Rectal smooth muscle tissue (tissue), 1 donor: Measurements from ENCODE around the gene OLFML2A.
"Not testable (repeated sequence)": the region's sequence is repeated elsewhere in the genome, so short reads cannot be mapped to it uniquely, and the experiment has no call there.

ENCODE experiments used
- H3K27ac ChIP-seq: one replicate; pipeline ENCODE4 v1.7.0; 2013; ENCODE audit warnings: low read depth, low read length, inconsistent platforms
- H3K27me3 ChIP-seq: one replicate; pipeline ENCODE4 v1.7.0; 2013; ENCODE audit warnings: low read length; ENCODE audit not compliant: control insufficient read depth, insufficient read depth
- H3K36me3 ChIP-seq: one replicate; pipeline ENCODE4 v1.7.0; 2013; ENCODE audit warnings: low read length; ENCODE audit not compliant: control insufficient read depth, insufficient read depth
- H3K4me1 ChIP-seq: one replicate; pipeline ENCODE4 v1.7.0; 2013; ENCODE audit warnings: low read length; ENCODE audit not compliant: control insufficient read depth, insufficient read depth
- H3K4me3 ChIP-seq: one replicate; pipeline ENCODE4 v1.7.0; 2013; ENCODE audit warnings: low read length
- H3K9ac ChIP-seq: one replicate; pipeline ENCODE4 v1.7.0; 2013; ENCODE audit warnings: low read length

OLFML2A gene

DNA sequence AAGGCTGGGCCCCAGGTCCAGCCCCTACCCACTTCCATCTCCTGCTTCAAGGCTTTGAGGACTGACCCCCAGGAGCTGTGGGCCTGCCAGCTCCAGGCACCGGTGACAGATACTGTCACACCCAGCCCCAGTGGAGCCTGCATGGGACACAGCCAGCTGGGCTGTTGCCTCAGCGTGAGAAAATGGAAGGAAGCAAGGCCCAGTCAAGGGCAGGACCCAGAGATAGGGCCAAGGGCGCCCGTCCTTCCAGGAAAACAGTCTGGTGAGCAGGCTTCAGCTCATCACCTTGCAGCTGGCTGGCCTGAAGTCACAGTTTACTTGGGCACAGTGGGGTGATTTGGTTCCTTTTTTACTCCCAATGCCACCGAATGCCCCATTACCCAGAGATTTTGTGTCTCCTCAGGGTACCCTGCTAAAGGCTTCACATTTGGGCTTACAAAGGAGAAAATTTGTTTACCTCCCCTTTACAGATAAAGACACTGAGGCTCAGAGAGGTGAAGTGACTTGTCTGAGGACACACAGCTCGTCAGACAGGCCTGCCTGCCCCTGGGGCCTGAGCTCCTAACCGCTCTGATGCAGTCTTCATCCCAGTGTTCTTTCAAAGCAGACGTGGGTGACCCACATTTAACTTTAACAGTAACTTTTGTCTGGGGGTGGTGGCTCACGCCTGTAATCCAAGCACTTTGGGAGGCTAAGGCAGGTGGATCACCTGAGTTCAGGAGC is 54.9 kb downstream of the OLFML2A start:
- no peak overlapping the region for H3K27ac ChIP-seq

DNA sequence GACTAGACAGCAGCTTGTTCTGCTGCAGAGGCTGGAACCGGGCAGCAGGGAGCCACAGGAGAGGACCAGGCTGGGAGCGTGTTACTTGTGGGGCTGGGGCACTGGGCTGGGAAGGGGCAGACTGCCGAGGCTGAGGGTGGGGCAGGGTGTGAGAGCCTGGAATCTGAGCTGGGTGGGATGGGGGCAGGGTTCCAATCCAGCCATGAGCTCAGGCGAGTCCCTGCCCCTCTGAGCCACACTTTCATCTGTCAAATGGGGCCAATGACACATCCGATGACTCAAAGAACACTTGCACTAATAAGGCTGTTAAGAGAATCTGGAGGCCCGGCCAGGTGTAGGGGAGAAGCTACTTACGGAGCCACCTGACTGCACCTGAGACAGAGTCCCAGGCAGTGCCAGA is 57.7 kb downstream of the OLFML2A start:
- Histone ChIP-seq H3K4me1 (peaks cover 21% of the 10 kb centered on the region), H3K9ac (no peak overlapping the region), H3K27me3 (no peaks in the 10 kb centered on the region), H3K27ac (peak overlapping the region; percentile 70), H3K36me3 (no peaks in the 10 kb centered on the region), H3K4me3 (no peak overlapping the region)

More for the DNA sequence above, 54.9 kb downstream of the OLFML2A start:
- Histone ChIP-seq H3K36me3 (no peaks in the 10 kb centered on the region), H3K4me3 (no peak overlapping the region), H3K9ac (no peak overlapping the region), H3K4me1 (peaks cover 21% of the 10 kb centered on the region), H3K27me3 (no peaks in the 10 kb centered on the region)

DNA sequence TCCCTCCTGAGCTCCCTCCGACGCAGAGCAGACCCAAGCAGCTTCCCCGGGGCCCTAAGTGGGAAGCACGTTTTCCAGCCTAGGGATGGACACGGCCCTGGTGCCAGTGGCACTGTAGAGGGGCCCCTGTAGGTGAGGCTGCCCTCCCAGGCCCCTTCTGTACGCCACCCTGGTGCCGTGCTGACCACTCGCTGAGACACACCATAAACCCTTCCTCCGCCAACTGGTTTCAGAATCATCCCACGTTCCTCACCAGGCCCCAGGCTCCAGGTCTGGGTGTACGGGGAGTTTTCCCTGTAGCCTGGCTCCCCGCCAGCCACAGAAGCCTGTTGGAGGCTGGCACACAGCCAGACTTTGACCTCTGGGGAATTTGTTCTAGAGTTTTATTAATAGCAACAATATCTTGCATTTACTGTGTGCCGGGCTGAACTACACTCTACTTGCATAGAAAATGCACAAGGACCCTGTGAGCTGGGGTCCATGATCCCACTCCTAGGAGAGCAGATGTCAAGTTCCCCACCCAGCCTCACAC is 58.2 kb downstream of the OLFML2A start:
- H3K4me1 ChIP-seq = peaks cover 21% of the 10 kb centered on the region
- peak overlapping the region; percentile 70 for H3K27ac ChIP-seq
- H3K36me3 ChIP-seq = no peaks in the 10 kb centered on the region
- no peak overlapping the region for H3K9ac ChIP-seq
- no peaks in the 10 kb centered on the region for H3K27me3 ChIP-seq
- H3K4me3 ChIP-seq = peak overlapping the region; percentile 35

DNA sequence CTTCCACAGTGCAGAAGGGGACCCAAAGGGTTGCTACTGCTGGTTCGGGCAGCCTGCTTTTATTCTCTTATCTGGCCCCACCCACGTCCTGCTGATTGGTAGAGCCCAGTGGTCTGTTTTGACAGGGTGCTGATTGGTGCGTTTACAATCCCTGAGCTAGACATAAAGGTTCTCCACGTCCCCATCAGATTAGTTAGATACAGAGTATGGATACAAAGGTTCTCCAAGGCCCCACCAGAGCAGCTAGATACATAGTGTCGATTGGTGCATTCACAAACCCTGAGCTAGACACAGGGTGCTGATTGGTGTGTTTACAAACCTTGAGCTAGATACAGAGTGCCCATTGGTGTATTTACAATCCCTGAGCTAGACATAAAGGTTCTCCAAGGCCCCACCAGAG is 61.2 kb downstream of the OLFML2A start:
- peaks cover 13% of the 10 kb centered on the region for H3K4me1 ChIP-seq

DNA sequence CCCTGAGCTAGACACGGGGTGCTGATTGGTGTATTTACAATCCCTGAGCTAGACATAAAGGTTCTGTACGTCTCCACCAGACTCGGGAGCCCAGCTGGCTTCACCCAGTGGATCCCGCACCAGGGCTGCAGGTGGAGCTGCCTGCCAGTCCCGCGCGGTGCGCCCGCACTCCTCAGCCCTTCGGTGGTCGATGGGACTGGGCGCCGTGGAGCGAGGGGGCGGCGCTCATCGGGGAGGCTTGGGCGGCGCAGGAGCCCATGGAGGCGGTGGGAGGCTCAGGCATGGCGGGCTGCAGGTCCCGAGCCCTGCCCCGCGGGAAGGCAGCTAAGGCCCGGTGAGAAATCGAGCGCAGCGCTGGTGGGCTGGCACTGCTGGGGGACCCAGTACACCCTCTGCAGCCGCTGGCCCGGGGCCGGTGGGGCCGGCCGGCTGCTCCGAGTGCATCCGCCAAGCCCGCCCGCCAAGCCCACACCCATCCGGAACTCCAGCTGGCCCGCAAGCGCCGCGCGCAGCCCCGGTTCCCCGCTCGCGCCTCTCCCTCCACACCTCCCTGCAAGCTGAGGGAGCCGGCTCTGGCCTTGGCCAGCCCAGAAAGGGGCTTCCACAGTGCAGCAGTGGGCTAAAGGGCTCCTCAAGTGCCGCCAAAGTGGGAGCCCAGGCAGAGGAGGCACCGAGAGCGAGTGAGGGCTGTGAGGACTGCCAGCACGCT is 61.8 kb downstream of the OLFML2A start:
- peaks cover 13% of the 10 kb centered on the region for H3K4me1 ChIP-seq
- H3K27ac ChIP-seq, H3K36me3 ChIP-seq, H3K4me3 ChIP-seq, H3K27me3 ChIP-seq, H3K9ac ChIP-seq: not testable (repeated sequence)

More for the DNA sequence above, 61.2 kb downstream of the OLFML2A start:
- not testable (repeated sequence) for H3K27ac ChIP-seq, H3K9ac ChIP-seq, H3K4me3 ChIP-seq, H3K27me3 ChIP-seq, H3K36me3 ChIP-seq

DNA sequence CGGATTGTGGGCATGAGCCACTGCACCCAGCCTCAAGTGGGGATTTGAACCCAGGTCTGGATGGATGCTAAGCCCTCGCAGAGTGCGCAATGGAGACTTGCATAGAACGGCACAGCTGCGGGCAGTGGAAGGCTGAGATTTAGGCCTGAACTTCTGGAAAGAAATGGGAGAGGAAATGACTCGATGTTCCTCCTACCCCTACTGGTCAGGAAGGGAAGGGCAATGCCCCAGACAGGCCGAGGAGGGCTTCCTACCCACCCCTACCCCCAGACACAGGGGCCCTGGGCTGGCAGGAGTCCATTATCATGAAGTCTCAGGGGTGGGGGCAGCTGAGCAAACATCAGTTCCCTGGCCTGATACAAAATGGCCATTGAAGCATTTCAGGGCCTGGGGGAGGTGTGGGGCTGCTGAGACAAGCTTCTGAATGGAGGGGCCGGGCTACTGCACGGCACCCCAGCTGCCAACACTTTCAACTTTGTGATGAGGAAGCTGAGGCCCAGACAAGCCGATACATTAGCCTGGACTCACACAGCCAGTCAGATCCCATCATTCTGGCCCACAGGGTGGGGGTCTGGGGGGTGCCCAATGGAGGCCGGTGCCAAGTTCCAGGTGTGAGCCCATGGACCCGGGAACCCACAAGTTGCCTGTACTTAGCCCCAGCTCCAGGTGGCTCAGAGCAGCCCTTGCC is 62.8 kb downstream of the OLFML2A start:
- no peak overlapping the region for H3K4me3 ChIP-seq
- H3K4me1 ChIP-seq = peaks cover 11% of the 10 kb centered on the region
- H3K27ac ChIP-seq = no peak overlapping the region
- no peaks in the 10 kb centered on the region for H3K27me3 ChIP-seq
- no peak overlapping the region for H3K9ac ChIP-seq
- H3K36me3 ChIP-seq = no peaks in the 10 kb centered on the region

DNA sequence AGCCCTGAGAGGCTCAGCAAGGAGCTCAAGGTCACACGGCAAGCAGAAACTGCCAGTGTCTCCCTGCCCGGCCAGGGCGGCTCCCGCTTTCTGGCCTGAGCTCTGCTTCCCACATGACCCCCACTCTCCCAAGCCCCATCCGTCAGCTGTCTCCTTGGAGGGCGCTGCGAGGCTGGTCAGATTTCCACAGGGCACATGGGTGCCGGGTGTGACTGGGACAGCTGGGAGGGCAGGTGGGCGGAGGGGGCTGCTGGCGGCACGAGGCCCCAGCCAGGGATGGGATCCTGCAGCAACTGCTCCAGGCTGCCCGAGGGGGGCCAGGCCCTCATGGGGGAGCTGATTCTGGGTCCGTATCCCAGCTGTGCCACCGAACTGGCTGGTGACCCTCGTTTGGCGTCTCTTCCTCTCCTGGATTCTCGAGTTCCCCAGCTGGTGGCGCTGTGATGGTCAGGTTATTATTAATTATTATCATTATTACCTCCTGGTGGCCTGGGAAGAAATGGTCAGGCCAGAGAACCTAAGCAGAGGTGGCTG is 63.4 kb downstream of the OLFML2A start:
- Histone ChIP-seq H3K4me3 (no peak overlapping the region), H3K27me3 (no peaks in the 10 kb centered on the region), H3K4me1 (peaks cover 5% of the 10 kb centered on the region), H3K9ac (no peak overlapping the region), H3K27ac (no peak overlapping the region), H3K36me3 (no peaks in the 10 kb centered on the region)

DNA sequence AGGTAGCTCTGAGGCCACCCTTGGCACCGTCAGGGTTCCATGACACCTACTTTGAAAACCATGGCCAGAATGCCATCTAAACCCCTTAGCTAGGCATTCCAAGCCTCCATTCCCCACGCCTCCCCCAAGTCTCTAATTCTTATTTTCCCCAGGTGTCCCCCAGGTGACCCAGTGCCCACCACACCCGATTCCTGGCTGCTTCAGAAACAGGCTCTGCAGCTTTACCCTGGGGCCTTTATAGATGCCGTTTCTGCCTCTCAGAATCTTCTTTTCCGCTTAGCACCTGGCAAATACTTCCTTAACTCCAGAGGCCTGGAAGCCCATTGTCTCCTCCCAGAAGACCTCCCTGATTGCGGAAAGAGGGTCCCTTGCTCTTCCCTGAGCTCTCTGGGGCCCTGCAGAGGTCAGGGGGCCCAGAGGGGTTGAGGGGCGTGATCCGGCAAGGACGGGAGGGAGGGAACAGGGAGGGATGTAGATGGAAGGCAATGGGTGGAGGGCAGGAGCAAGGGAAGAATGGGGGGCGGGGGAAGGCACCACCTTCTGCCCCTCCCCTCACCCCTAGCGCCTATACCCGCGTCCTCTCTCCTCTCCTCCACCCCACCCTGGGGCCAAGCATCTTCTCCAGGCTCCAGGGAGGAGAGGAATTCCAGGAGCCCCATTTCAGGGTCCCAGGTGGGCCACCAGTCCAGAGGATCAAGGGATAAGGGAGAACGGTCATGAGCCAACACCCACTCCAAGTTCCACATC is 64.3 kb downstream of the OLFML2A start:
- H3K4me3 ChIP-seq = no peak overlapping the region
- no peaks in the 10 kb centered on the region for H3K36me3 ChIP-seq
- H3K27ac ChIP-seq = no peak overlapping the region
- no peaks in the 10 kb centered on the region for H3K4me1 ChIP-seq
- H3K9ac ChIP-seq = no peak overlapping the region
- H3K27me3 ChIP-seq = no peaks in the 10 kb centered on the region

DNA sequence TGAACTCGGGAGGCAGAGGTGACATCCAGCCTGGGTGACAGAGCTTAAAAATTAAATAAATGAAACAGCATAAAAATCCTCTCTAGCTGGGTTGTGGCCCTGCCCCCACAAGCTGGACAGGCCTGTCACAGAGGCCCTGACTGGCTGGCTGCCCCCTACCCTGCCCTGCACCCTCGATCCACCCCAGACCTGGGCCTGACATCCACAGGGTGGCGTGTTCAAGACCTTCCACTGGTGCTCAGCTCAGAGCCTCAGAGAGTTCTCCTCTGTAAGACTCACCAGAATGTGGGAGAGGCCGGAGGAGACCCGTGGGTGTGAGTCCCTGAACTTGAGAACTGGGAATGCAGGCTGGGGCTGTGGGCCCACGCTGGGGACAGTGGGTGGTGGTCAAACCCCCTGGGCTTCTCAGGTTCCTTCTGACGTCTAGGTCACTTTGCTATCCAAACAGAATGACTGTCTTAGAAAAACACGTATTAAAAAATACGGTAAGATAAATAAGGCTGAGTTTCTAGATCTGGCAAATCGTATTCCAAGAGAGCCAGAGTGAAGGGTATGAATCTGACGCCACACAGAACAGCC is 66.6 kb downstream of the OLFML2A start:
- H3K36me3 ChIP-seq = no peaks in the 10 kb centered on the region
- no peak overlapping the region for H3K27ac ChIP-seq
- H3K27me3 ChIP-seq = no peaks in the 10 kb centered on the region
- no peak overlapping the region for H3K4me3 ChIP-seq
- H3K9ac ChIP-seq = no peak overlapping the region
- no peaks in the 10 kb centered on the region for H3K4me1 ChIP-seq

DNA sequence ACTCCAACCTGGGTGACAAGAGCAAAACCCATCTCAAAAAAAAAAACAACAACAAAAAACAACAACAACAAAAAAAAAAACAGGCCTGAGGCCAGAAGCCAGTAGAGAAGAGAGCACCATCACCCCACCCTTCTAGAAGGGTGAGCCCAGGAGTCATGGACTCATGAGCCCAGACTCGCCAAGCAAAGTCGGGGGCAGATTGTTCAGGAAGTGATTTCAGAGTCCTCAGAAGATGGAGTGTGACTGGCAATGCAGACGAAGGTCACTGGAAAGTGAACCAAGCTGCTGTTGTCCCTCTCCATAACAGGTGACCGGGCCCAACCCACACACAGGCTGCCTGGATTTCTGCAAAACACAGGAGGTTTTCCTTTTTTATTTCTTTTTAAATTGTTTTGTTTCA is 67.4 kb downstream of the OLFML2A start:
- Histone ChIP-seq H3K4me3 (no peak overlapping the region), H3K4me1 (no peaks in the 10 kb centered on the region), H3K27ac (no peak overlapping the region), H3K36me3 (no peaks in the 10 kb centered on the region), H3K27me3 (no peaks in the 10 kb centered on the region), H3K9ac (no peak overlapping the region)

DNA sequence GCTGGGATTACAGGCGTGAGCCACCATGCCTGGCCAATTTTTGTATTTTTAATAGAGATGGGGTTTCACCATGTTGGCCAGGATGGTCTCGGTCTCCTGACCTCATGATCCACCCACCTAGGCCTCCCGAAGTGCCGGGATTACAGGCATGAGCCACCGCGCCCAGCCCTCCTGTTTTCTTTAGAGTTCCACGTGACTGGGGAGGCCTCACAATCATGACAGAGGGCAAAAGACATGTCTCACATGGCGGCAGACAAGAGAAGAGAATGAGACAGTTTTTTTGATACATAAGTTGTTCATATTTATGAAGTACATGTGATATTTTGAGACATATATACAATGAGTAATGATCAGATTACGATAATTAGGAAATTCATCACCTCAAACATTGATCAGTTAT is 69.5 kb downstream of the OLFML2A start:
- not testable (repeated sequence) for H3K36me3 ChIP-seq, H3K27ac ChIP-seq, H3K27me3 ChIP-seq, H3K4me3 ChIP-seq, H3K4me1 ChIP-seq, H3K9ac ChIP-seq
